NCI-H2029 treated with DMSO at 0.1 percent for 48 hours (cell line): ENCODE data around the gene CEP68.
A peak's percentile ranks its signal among the peaks of the same experiment; 100 is the strongest.
"Not testable (repeated sequence)": the region's sequence is repeated elsewhere in the genome, so short reads cannot be mapped to it uniquely, and the experiment has no call there.

Experiments
- DNase-seq: peaks from one replicate; lab custom pipeline; 2025; lab: John Stamatoyannopoulos, UW

The CEP68 gene, protein sequence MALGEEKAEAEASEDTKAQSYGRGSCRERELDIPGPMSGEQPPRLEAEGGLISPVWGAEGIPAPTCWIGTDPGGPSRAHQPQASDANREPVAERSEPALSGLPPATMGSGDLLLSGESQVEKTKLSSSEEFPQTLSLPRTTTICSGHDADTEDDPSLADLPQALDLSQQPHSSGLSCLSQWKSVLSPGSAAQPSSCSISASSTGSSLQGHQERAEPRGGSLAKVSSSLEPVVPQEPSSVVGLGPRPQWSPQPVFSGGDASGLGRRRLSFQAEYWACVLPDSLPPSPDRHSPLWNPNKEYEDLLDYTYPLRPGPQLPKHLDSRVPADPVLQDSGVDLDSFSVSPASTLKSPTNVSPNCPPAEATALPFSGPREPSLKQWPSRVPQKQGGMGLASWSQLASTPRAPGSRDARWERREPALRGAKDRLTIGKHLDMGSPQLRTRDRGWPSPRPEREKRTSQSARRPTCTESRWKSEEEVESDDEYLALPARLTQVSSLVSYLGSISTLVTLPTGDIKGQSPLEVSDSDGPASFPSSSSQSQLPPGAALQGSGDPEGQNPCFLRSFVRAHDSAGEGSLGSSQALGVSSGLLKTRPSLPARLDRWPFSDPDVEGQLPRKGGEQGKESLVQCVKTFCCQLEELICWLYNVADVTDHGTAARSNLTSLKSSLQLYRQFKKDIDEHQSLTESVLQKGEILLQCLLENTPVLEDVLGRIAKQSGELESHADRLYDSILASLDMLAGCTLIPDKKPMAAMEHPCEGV

GRCh38 chr2:65056215-65057053 is at the start of gene CEP68:
CEP68 (plus strand) TSS chr2:65056416; CDS start chr2:65069445, 13,029 bp downstream.
- DNase-seq: peak; percentile 75

DNA sequence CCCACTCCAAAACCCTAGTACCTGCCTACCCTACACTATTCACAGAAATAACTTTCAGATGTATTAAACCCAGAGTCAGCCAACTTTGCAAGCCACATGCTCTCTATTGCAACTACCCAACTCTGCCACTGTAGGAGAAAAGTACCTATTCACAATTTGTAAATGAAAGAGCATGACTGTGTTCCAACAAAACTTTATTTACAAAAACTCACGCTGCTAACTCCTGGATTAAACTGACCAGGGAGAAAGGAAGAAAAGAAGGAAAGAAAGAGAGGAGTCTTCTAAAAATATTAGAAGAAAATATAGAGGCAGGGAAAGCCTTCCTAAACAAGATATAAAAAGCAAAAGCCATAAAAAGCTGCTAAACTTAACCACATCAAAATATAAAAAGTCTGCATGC is 42.4 kb upstream of the CEP68 start:
- no peak for DNase-seq

DNA sequence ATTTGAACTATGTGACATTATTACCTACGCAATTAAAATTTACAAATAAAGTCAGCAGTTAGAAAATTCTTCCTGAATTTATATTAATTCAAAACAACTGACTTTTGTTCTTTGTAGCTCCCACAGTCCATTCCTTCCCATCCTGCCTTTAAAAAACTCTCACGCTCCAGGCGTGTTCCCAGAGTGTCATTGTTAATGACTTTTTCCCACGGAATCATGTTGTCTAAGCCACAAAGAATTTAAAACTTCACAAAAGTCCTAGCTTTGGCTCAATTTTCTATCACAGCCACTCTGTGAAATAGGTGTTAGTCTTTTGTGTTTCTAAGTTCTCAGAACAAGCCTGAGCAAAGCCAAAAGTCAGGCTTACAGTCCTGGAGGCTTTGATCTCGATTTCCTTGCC is 40.5 kb upstream of the CEP68 start:
- no peak for DNase-seq

- no peak for DNase-seq
These were observed 39.4 kb upstream of the CEP68 start for GRCh38 chr2:65016789-65017188.

- no peak for DNase-seq
These were observed 38.9 kb upstream of the CEP68 start for GRCh38 chr2:65017335-65017734.

DNA sequence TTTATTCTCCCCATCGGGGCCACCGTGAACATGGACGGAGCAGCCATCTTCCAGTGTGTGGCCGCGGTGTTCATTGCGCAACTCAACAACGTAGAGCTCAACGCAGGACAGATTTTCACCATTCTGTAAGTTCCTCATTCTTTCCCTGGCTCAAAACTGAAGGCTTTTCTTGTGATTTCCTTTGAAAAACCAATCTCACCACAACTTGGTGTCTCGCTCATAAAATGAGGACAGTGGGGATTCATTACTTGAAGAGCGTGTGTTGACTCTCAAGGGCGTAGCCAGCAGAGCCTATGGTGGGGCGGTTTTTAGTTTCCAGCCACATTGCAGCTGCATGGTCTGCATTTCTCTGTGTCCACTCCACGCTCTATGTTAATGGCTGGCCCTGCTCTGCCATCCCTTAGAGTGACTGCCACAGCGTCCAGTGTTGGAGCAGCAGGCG is 38.1 kb upstream of the CEP68 start:
- DNase-seq: no peak

DNA sequence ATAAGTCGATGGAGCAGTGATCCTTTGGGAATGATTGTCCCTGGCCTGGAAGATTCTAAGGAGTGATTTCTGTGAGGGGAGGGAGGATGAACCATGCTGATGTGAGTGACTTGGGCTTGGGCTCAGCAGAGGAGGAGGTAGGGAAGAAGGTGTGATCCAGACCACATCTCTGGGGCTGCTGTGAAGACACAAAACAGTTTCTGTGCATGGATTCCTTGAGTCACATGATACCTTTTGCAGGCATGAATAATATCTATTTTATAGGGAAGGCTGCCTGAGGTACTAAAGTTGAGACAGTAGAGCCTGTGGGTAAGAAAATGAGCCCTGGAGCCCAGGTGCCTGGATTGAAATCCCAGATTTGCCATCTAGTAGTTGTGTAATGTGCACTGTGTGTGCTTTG is 37.2 kb upstream of the CEP68 start:
- DNase-seq: no peak

- DNase-seq: no peak
These were observed 36.5 kb upstream of the CEP68 start for GRCh38 chr2:65019675-65020195.

GRCh38 chr2:65020251-65020650 is 36.0 kb upstream of the CEP68 start:
- not testable (repeated sequence) for DNase-seq

DNA sequence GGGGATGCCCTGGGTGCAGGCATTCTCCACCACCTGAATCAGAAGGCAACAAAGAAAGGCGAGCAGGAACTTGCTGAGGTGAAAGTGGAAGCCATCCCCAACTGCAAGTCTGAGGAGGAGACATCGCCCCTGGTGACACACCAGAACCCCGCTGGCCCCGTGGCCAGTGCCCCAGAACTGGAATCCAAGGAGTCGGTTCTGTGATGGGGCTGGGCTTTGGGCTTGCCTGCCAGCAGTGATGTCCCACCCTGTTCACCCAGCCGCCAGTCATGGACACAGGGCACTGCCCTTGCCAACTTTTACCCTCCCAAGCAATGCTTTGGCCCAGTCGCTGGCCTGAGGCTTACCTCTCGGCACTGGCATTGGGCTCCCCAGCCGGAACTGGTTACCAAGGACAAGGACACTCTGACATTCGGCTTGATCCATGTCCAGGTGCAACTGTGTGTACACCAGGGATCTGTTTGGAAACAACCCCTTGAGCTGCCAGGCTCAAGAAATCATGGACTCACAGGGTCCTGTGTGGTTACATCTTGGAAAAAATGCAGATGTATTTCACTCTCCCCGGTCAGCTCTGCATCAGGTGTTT is 35.2 kb upstream of the CEP68 start:
- DNase-seq: no peak

DNA sequence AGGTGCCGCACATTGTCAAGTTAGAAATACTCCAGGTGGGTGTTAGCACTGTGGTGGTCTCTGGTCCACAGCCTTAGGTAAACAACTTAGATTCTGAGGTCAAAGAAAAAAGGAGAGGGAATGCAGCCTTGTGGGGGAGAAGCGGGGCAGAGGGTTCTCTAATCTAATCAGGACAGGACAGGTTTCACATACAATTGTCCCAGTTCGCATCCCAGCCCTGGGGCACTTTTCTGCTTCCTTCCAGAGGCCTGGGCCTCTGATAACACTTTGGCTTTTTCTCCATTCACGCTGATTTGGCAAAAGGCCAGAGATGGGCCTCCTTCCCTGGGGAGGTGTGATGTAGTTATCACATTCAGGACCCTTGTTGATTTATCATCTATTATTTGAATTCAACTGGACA is 34.5 kb upstream of the CEP68 start:
- no peak for DNase-seq

DNA sequence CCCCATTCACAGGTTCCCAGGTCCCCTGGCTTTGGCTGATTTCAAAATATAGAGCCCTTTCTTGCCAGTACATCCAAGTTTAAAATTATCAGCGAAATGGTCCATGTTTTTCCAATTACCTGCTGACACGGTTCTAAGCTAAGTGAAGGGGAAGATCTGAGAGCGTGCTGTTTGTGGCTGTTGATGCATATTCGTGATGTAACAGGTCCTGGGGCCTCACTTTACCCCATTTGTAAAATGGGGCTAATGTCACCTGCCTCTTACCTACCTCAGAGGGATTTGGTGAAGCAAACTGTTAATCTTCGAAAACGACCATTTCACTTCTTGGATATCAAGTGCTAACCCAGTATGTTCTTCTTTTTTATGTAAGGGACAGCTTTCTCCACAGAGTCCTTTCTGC is 34.0 kb upstream of the CEP68 start:
- no peak for DNase-seq

- no peak for DNase-seq
These were observed 32.5 kb upstream of the CEP68 start for GRCh38 chr2:65023742-65024141.

DNA sequence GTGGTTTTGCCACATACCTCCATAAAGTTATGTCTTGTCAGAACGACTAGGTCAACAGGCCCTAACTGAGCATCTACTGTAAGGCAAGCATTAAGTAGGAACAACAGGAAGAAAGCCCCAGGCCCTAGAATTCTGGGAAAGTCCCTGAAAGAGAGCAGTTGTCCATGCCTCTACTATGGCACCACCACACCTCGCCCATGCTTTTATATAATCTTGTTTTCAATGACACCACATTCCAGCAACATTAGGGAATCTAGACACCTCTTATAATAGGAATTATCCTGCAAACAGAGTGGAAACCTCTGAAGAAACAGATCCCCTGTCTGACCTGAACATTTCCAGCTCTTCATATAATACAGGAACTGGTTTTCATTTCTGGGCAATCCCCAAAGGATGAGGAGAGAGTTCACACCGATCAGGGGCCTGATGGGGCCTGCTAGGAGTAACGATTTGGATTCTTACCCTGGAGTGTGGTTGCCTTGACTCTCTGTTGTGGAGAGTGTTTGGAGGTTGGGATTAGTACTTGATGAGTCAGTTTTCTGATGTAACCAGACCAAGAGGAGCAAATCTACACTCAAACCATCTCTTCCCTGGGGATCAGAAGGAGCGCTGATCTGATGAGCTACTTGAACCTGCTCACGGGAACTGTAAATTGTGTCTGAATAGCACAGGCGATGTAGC is 31.9 kb upstream of the CEP68 start:
- DNase-seq: no peak

- no peak for DNase-seq
These were observed 30.6 kb upstream of the CEP68 start for GRCh38 chr2:65025453-65026123.

DNA sequence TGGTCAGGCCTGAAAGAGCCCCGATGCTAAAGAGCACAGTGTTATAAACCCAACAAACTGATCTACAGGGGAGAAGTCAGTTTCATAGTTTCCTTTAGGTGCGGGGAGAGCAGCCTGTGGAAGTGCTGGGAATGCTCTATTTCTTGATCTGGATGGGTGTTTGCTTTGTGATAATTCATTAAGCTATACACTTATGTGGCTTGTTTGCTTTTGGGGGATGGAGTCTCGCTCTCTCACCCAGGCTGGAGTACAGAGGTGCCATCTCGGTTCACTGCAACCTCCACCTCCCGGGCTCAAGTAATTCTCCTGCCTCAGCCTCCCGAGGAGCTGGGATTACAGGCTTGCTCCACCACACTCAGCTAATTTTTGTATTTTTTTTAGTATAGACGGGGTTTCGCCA is 30.1 kb upstream of the CEP68 start:
- no peak for DNase-seq

GRCh38 chr2:65026704-65027464 is 29.3 kb upstream of the CEP68 start:
- DNase-seq: no peak

DNA sequence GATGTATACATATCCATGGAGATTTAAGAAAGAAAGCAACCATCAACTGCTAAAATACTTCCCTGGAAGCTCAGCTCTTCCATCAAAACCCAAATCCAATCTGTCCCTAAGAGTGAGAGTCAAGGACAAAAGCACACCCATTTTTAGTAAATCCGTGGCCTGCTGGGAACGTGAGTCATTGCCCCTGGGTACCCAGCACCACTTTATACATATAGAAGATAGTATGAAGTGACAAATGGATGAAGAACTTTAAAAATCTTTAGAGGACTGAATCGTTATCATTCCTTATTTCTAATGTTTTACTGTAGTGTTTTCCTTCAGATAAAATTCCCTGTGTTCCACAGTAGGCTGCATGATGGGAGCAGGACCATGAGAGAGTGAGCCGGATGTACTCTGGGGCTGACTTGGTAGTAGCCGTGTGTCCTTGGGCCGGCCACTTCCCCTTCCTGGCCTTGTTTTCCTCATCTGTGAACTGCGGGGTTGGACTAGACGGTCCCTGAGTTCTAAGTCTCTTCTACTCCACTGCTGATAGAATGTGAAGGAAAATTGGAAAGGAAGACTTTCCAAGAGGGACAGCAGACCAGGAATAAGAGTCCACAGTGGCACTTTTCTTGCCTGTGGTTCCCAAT is 28.5 kb upstream of the CEP68 start:
- DNase-seq: no peak
